ENCODE results near the gene STOML1. TPM values are rescaled to one million over a fixed set of nuclear protein-coding genes. Genes with fewer than 3 reads are reported as not detected.

The STOML1 gene
- total RNA-seq, 4 donors from 2014 or later = 15.3 to 42.1 (median 30.1) TPM

- Histone ChIP-seq H3K4me3 (replicated peaks in 1 of 3) (no peak overlapping the region), H3K36me3 (no peaks in the 10 kb centered on the region), H3K9me3 (no peaks in the 10 kb centered on the region), H3K4me1 (peaks cover 12 to 20% of the 10 kb centered on the region in 2 donors), H3K27ac (peak overlapping the region; percentile 75 to 88 (median 88)), H3K27me3 (no peaks in the 10 kb centered on the region)
- DNase-seq = peak; percentile 91 to 93
- intact Hi-C loops (cut with DNase I) = no loop called here
- no peak for TF ChIP-seq POLR2A (IDR thresholded peaks at IDR 0.05)
- TF ChIP-seq, protein P1, sequence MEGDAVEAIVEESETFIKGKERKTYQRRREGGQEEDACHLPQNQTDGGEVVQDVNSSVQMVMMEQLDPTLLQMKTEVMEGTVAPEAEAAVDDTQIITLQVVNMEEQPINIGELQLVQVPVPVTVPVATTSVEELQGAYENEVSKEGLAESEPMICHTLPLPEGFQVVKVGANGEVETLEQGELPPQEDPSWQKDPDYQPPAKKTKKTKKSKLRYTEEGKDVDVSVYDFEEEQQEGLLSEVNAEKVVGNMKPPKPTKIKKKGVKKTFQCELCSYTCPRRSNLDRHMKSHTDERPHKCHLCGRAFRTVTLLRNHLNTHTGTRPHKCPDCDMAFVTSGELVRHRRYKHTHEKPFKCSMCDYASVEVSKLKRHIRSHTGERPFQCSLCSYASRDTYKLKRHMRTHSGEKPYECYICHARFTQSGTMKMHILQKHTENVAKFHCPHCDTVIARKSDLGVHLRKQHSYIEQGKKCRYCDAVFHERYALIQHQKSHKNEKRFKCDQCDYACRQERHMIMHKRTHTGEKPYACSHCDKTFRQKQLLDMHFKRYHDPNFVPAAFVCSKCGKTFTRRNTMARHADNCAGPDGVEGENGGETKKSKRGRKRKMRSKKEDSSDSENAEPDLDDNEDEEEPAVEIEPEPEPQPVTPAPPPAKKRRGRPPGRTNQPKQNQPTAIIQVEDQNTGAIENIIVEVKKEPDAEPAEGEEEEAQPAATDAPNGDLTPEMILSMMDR (IDR thresholded peaks at IDR 0.05) = peak; percentile 41 to 83 (median 69)
- 8 to 12% methylated on average over 15 of the region's 15 CpGs for WGBS, 2 donors
These were observed 41.1 kb downstream of the STOML1 start for GRCh38 chr15:73950831-73951561.

DNA sequence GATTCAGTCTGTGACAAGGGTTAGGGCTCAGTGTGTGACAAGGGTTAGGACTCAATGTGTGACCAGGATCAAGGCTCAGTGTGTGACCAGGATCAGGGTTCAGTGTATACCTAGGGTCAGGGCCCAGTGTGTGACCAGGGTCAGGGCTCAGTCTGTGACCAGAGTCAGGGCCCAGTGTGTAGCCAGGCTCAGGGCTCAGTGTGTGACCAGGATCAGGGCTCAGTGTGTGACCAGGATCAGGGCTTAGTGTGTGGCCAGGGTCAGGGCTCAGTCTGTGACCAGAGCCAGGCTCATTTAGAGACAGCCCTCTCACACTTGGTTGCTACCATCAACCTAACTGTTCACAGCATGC lies 41.6 kb downstream of the STOML1 start:
- H3K36me3 ChIP-seq = no peaks in the 10 kb centered on the region
- H3K4me3 ChIP-seq (replicated peaks in 1 of 3) = no peak overlapping the region
- intact Hi-C loops (cut with DNase I) = no loop called here
- peaks cover 12 to 20% of the 10 kb centered on the region in 2 donors for H3K4me1 ChIP-seq
- no peaks in the 10 kb centered on the region for H3K9me3 ChIP-seq
- DNase-seq = no peak
- TF ChIP-seq POLR2A (IDR thresholded peaks at IDR 0.05) = no peak
- TF ChIP-seq, protein P1 (IDR thresholded peaks at IDR 0.05) = no peak
- H3K27me3 ChIP-seq = no peaks in the 10 kb centered on the region
- H3K27ac ChIP-seq = peak overlapping the region in 2 of 3 donors; percentile 88

DNA sequence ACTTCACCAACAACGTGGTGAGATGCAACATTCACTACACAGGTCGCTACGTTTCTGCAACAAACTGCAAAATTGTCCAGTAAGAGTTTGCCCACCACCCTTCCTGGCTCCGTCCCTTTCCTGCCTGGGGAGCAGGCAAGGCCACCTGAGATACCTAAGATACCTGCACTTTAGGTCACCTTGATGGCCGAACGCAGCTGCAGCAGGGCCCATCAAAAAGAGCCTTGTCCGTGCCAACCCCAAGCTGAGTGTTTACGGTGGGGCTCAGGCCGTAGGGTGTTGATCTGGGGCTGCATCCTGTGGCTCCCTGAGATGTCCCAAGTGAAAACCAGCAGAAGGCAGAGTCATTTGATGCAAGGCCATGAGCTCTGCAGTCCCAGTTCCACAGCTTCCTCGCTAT lies 42.6 kb downstream of the STOML1 start:
- H3K4me1 ChIP-seq = peaks cover 12 to 20% of the 10 kb centered on the region in 2 donors
- H3K9me3 ChIP-seq = no peaks in the 10 kb centered on the region
- H3K27ac ChIP-seq = no peak overlapping the region
- intact Hi-C loops (cut with DNase I) = no loop called here
- WGBS, 2 donors = 95 to 97% methylated on average over 7 to 10 of the region's 10 CpGs
- DNase-seq = no peak
- no peaks in the 10 kb centered on the region for H3K27me3 ChIP-seq
- no peak for TF ChIP-seq POLR2A (IDR thresholded peaks at IDR 0.05)
- TF ChIP-seq, protein P1 (IDR thresholded peaks at IDR 0.05) = no peak
- H3K4me3 ChIP-seq (replicated peaks in 1 of 3) = no peak overlapping the region
- no peaks in the 10 kb centered on the region for H3K36me3 ChIP-seq

- intact Hi-C loops (cut with DNase I) = no loop called here
- 65 to 70% methylated on average over 3 to 4 of the region's 4 CpGs for WGBS, 2 donors
- H3K27me3 ChIP-seq = no peaks in the 10 kb centered on the region
- H3K4me1 ChIP-seq = peaks cover 12 to 20% of the 10 kb centered on the region in 2 donors
- no peak for DNase-seq
- no peaks in the 10 kb centered on the region for H3K9me3 ChIP-seq
- TF ChIP-seq, protein P1 (IDR thresholded peaks at IDR 0.05) = no peak
- TF ChIP-seq POLR2A (IDR thresholded peaks at IDR 0.05) = no peak
- no peaks in the 10 kb centered on the region for H3K36me3 ChIP-seq
- no peak overlapping the region for H3K27ac ChIP-seq
- no peak overlapping the region for H3K4me3 ChIP-seq (replicated peaks in 1 of 3)
These were observed 43.1 kb downstream of the STOML1 start for GRCh38 chr15:73948982-73949381.

- Histone ChIP-seq H3K27me3 (no peaks in the 10 kb centered on the region), H3K27ac (no peak overlapping the region), H3K9me3 (no peaks in the 10 kb centered on the region), H3K4me3 (replicated peaks in 1 of 3) (no peak overlapping the region), H3K4me1 (peaks cover 12 to 20% of the 10 kb centered on the region in 2 donors), H3K36me3 (no peaks in the 10 kb centered on the region)
- TF ChIP-seq POLR2A (IDR thresholded peaks at IDR 0.05) = no peak
- intact Hi-C loops (cut with DNase I) = no loop called here
- WGBS, 2 donors = 87 to 95% methylated on average over 4 of the region's 4 CpGs
- no peak for DNase-seq
These were observed 43.7 kb downstream of the STOML1 start for GRCh38 chr15:73948396-73948795.
